HG03565 (cell line): ENCODE results near the gene ITM2C.

Source experiments
- ATAC-seq: cut with Tn5 transposase; IDR thresholded peaks from one replicate; pipeline ENCODE4 v1.9.1; 2021; ENCODE audit warnings: mild to moderate bottlenecking, moderate library complexity; ENCODE audit not compliant: unreplicated experiment

Gene ITM2C

GRCh38 chr2:230872151-230872967, 7.6 kb downstream of the ITM2C start:
- peak; percentile 1 for ATAC-seq

GRCh38 chr2:230872968-230873660, 8.4 kb downstream of the ITM2C start:
- ATAC-seq: peak; percentile 68

DNA sequence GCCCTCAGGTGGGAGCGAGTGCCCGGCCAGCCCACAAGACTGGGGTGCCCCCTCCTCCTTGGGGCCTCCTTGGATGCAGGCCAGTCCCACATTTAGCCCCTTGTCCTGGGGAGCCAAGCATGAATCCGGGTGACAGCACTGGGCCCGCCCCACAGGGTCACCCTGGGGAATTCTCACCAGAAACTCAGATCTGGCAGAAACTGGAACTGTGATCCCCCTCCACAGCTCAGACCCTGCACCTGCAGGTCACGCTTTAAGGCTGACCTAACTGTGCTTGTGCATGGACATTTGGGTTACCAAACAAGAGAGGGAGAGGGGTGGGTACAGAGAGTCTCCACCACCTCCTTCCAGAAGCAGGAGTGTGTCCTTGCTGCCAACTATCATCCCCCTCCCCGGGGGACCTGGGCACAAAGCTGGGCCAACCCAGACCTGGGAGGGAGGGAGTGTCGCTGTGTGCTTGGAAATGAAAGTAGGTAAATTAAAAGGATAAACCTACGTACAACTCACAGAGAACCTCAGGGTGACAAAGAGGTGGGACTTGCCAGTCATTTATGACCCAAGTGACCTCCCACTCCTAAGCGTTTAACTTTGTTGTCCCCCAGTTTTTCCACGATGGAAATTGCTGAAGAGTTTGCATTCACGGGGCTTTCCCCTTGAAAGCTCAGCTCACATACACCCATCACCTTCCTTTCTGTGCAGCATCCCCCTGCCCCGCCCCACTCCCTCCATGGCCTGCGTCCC, 9.1 kb downstream of the ITM2C start:
- ATAC-seq: peak; percentile 65

- ATAC-seq: no peak
Measured at GRCh38 chr2:230874456-230874855, 9.7 kb downstream of the ITM2C start.

DNA sequence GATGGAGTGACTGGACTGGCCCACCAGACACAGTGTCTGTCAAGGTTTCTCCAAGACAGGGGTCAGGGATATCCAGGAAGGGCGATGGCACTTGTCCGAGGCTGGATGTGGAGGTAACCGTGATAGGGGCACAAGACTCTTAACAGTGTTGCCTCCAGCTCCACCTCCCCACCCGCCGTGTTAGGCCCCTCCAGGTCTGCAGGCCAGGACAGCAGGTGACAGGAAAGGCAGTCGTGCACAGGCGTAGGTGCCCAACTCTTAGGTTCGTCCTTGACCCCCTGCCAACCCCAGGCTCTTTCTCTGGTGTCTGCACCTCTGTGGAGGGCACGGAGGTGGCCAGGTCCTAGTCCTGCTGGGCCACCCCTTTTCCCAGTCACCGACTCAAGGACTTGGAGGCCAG, 10.1 kb downstream of the ITM2C start:
- ATAC-seq: no peak

DNA sequence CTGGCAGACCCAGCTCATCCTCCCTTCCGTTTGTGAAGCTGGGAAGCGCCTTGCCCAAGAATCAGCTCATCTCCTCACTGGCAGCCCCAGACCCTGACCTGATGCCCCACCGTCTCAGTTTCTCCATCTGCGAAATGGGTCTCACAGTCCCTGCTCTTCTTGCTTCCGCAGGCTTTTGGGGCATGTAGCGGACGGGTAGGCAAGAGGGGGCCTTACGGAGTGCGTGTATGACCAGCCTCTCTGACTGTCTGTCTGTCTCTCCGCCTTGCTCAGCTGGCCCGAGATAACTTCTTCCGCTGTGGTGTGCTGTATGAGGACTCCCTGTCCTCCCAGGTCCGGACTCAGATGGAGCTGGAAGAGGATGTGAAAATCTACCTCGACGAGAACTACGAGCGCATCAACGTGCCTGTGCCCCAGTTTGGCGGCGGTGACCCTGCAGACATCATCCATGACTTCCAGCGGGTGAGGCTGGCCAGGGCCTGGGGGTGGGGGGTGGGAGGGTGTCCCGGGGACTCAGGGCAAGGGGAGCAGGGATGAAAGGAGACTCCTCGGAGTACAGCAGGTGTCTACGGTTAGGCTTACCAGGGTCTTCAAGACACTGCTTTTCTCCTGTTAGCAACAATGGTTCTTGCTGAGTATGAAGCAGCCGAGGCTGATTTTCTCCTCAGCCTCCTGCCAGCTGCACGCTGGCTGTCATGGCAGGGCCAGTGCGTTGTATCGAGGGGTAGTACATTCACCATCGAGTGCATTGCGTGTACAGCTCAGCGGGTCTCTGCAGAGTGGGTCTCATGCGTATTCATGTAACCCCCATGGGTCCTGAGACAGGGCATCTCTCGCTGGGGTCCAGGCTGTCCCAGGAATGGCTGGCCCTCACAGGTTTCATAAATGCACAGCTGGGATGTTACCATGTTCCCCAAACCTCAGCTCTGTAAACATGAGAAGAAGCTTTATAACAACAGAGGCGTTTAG, 10.9 kb downstream of the ITM2C start:
- no peak for ATAC-seq

- ATAC-seq: no peak
Measured at GRCh38 chr2:230877116-230877758, 12.5 kb downstream of the ITM2C start.

DNA sequence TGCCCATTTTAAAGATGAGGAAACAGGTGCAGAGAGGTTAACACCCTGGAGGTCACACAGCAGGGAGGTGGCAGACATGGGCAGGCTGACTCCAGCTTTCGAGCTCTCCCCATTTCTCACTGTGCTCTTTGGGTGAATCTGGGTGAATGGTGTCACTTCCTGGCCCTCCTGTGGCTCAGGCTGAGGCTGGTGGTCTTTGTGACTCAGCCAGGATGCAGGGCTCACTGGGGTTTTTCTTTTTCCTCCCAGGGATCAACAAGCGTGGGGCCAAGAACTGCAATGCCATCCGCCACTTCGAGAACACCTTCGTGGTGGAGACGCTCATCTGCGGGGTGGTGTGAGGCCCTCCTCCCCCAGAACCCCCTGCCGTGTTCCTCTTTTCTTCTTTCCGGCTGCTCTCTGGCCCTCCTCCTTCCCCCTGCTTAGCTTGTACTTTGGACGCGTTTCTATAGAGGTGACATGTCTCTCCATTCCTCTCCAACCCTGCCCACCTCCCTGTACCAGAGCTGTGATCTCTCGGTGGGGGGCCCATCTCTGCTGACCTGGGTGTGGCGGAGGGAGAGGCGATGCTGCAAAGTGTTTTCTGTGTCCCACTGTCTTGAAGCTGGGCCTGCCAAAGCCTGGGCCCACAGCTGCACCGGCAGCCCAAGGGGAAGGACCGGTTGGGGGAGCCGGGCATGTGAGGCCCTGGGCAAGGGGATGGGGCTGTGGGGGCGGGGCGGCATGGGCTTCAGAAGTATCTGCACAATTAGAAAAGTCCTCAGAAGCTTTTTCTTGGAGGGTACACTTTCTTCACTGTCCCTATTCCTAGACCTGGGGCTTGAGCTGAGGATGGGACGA, 13.2 kb downstream of the ITM2C start:
- no peak for ATAC-seq

- no peak for ATAC-seq
Measured at GRCh38 chr2:230878599-230879188, 14.0 kb downstream of the ITM2C start.

DNA sequence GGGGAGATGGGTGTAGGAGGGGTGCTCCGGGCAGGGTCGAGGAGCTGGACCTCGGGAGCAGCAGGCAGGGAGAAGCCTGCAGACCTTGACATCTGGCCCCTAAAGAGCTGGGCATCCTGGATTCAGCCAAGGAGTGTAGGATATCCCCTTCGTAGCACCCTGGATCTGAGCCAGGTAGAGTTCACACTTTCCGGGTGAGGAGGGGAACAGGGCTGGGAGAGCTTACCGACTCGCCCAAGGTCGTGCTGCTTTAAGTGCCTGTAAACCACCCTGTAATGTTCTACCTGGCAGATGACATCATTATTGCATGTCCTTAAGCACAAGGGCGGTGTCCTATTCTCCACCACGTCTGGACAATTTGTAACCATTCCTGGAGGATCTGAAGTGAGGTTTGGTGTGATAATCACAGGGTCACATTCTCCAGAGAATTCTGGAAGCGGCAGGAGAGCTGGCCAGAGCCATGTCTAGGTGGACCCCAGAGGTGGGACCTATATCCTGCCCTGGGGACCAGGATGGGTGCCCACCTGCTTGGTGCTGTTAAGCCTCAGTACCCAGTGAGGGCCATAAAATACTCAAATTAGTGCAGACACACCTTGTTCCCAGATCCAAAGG, 14.6 kb downstream of the ITM2C start:
- ATAC-seq: no peak

- ATAC-seq: no peak
Measured at GRCh38 chr2:230879891-230880290, 15.1 kb downstream of the ITM2C start.

DNA sequence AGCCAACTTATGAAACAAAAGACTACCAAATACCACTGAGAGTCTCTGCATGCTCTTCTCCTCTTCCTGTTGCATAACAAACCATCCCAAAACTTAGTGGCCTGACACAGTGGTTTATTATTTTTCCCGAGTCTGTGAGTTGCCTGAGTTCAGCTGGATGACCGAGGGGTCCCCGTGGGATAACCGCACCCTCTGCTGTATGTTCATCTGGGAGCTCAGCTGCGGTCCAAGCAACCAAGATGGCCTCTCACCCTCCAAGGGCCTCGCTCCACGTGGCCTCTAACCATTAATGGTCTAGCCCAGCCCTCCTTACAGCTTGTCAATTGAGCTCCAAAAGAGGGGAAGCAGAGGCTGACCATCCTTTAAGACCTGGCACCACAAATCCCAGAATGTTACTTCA, 17.1 kb downstream of the ITM2C start:
- no peak for ATAC-seq

DNA sequence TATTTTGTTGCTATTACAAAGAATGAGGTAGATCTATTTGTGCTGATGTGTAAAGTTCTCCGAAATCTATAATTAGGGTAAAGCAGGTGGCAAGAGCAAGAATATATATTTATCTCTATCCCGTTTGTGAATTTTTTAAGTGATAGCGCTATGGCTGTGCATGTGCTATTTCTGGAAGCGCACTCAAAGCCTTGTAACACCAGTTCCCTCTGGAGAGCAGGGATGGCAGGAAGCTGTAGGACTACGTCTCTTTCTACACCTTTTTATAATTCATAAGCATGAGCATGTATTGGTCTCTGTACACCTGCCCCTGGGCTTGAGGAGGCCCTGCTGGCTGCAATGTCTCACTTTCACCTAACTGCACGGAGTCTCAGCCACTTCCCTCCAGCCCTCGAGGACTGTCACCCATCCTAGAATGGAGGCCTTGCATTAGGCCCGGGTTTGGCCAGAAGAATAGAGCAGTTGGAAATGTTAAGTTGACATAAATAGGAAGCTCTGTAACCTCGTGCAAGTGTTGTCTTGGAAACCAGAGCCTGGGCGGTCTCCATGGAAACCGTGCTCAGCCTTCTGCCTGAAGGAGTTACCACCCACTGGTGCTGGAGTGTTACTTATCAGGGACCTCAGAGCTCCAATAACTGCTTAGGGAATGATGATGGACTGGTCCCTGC, 20.9 kb downstream of the ITM2C start:
- no peak for ATAC-seq

DNA sequence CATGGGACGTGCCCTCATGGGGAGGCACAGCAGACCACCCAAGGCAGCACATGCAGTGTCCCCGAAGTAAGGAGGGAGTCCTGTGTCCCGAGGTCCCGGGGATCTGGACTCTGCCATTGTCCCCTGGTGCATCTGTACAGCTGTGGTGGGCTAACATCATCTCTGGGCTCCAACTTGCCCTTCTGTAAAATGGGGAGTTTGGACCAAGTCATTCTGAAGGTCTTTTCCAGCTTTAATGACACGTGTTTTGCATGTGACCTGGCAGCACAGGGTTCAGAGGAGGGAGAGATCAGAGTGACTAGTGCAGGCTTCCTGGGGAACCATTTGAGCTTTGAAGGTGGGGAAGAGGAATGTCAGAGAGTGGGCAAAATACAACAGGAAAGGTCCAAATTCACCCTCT, 21.5 kb downstream of the ITM2C start:
- ATAC-seq: no peak

DNA sequence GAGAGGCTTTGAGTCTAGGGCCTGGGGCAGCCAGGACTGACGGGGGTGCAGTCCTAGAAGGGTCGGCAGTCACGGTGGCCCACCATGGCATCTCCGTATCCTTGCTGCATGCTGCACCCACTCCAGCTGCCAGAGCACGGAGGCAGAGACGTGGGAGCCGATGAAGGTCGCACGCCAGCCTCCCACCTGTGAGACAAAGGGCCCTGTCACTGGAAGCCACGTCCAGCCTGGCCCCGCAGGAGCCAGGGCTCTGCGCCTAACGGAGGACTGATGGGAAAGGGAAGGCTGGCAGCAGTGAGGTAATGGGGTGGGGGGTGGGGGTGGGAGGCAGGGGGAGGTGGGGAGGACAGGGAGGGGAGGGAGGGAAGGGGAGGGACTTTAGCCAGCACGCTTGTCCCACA, 21.9 kb downstream of the ITM2C start:
- no peak for ATAC-seq

DNA sequence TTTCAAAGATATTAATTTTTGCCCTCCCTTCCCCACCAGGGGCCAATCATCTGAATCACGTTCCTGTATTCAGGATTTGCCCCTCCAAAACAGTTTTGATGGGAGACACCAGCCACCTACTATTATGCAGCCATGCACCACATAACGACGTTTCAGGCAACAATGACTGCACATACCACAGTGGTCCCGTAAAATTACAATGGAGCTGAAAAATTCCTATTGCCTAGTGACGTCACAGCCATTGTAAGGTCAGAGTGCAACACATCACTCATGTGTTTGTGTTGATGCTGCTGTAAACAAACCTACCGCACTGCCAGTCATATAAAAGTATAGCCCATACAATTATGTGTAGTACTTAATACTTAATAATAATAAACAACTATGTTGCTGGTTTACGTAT, 22.6 kb downstream of the ITM2C start:
- ATAC-seq: no peak

- no peak for ATAC-seq
Measured at GRCh38 chr2:230888824-230889400, 24.2 kb downstream of the ITM2C start.
